Left ventricle myocardium inferior (tissue), 1 donor: ENCODE results near the gene COPS8. TPM values are rescaled to one million over a fixed set of nuclear protein-coding genes. Genes with fewer than 3 reads are reported as not detected.

Experiments
- DNase-seq: peaks from one replicate; pipeline ENCODE4 v3.0.0-alpha.2; 2020
- H3K27ac ChIP-seq: fragments of 200-600 bp; replicated peaks from 2 replicates; pipeline ENCODE4 v1.8.0; 2021
- H3K27me3 ChIP-seq: fragments of 200-600 bp; 2 replicates; pipeline ENCODE4 v1.8.0; 2021; ENCODE audit warnings: low read depth
- H3K36me3 ChIP-seq: fragments of 200-600 bp; 2 replicates; pipeline ENCODE4 v1.8.0; 2021
- H3K4me1 ChIP-seq: fragments of 200-600 bp; 2 replicates; pipeline ENCODE4 v1.8.0; 2021
- H3K4me3 ChIP-seq: fragments of 200-600 bp; 2 replicates; pipeline ENCODE4 v1.8.0; 2021; ENCODE audit warnings: mild to moderate bottlenecking, moderate library complexity
- H3K9me3 ChIP-seq: fragments of 200-600 bp; replicated peaks from 2 replicates; pipeline ENCODE4 v1.8.0; 2021
- CTCF ChIP-seq: fragments of 200-600 bp; IDR thresholded peaks from 2 replicates; pipeline ENCODE4 v1.8.0; 2021; ENCODE audit warnings: antibody characterized with exemption, mild to moderate bottlenecking, borderline replicate concordance
- intact Hi-C: fragments of 100-400 bp; cut with micrococcal nuclease; formaldehyde crosslinking; loops from one replicate; pipeline ENCODE4 v1.11.0; 2022
- total RNA-seq: library from RNA; stranded (reverse); fragmentation: NEBNext Ultra II Directional; extraction: Animal tissue kit (Norgen Biotek cat#: 25700); gene quantifications from one replicate; pipeline ENCODE4 v1.2.1, GENCODE V29; 2021
- donor health status: DM: no; HTN: yes; CAD: no; lungs with severe emphysema.

Gene COPS8
- total RNA-seq, 1 donor from 2014 or later, result 97.0 TPM

- intact Hi-C loops, result no loop called here
- peaks cover 27% of the 10 kb centered on the region for H3K9me3 ChIP-seq
- no peak for DNase-seq
- H3K27me3 ChIP-seq, result no peaks in the 10 kb centered on the region
- no peak overlapping the region for H3K27ac ChIP-seq
- peaks cover 3% of the 10 kb centered on the region for H3K4me1 ChIP-seq
- H3K4me3 ChIP-seq, result no peak overlapping the region
- TF ChIP-seq CTCF, result no peak
- H3K36me3 ChIP-seq, result no peaks in the 10 kb centered on the region
These were observed 62.9 kb downstream of the COPS8 start for GRCh38 chr2:237148624-237149023.

- Histone ChIP-seq H3K4me1 (peaks cover 3% of the 10 kb centered on the region), H3K9me3 (peaks cover 27% of the 10 kb centered on the region), H3K27ac (no peak overlapping the region), H3K27me3 (no peaks in the 10 kb centered on the region), H3K4me3 (no peak overlapping the region), H3K36me3 (no peaks in the 10 kb centered on the region)
- no peak for DNase-seq
- no peak for TF ChIP-seq CTCF
- intact Hi-C loops, result no loop called here
These were observed 63.7 kb downstream of the COPS8 start for GRCh38 chr2:237149425-237149824.
